ENCODE data around the gene MFAP4. TPM values are rescaled to one million over a fixed set of nuclear protein-coding genes. Genes with fewer than 3 reads are reported as not detected.

MFAP4 gene
- total and polyA plus RNA-seq, 9 of the 15 experiments (the other 6 are each of a cell fraction or from before 2014, with no cell fraction given) = 0.07 to 0.24 TPM; not detected in 7

GRCh38 chr17:19366637-19366972 is 20.4 kb downstream of the MFAP4 start:
- Histone ChIP-seq H3K27me3 (ENCODE audit: control insufficient read depth in 2 of 2, insufficient read depth in 2 of 2, low read length in 2 of 2) (no peaks in the 10 kb centered on the region), H3K9me1 (ENCODE audit: control insufficient read depth, insufficient read depth, low read length) (no peaks in the 10 kb centered on the region), H3K79me2 (ENCODE audit: control insufficient read depth, insufficient read depth, low read length) (peaks cover 6% of the 10 kb centered on the region; the same call in 2 of the 3 replicates), H3K4me2 (ENCODE audit: insufficient read depth, low read length) (no peak overlapping the region), H3K9me3 (replicated peaks; ENCODE audit: control insufficient read depth, insufficient read depth, low read depth, low read length) (no peaks in the 10 kb centered on the region), H3K4me3 (no peak overlapping the region), H3K36me3 (ENCODE audit: control insufficient read depth, insufficient read depth, low read length) (no peaks in the 10 kb centered on the region), H2AFZ (ENCODE audit: low read depth, low read length) (no peak overlapping the region), H4K20me1 (replicated peaks; ENCODE audit: control insufficient read depth, insufficient read depth, low read length) (no peaks in the 10 kb centered on the region), H3K9ac (ENCODE audit: insufficient read depth in 1 of 2, low read depth in 2 of 2, low read length in 2 of 2) (no peak overlapping the region), H3K27ac (ENCODE audit: extremely low read depth, low read depth, low read length) (no peak overlapping the region), H3K4me1 (replicated peaks in 1 of 2; ENCODE audit: control insufficient read depth in 2 of 2, insufficient read depth in 2 of 2, low read length in 2 of 2) (peaks cover 3 to 25% of the 10 kb centered on the region in 2 experiments; a peak in 4 of 5 replicates)
- POLR2A ChIA-PET = interaction anchor here (0.6 to 2.4 kb wide), 2 partner anchors 11 to 20 kb away, joined by 4 to 9 read pairs; partner anchors contain the start of gene MAPK7
- intact Hi-C loops (cut with micrococcal nuclease) = no loop called here
- no TSS peak for BruUV-seq (replicated peaks)
- TF ChIP-seq FOXA3 (CRISPR knock-in tag; conservative IDR thresholded peaks at IDR 0.05 in 1 of 2, IDR thresholded peaks at IDR 0.05 in 1 of 2) = no peak
- TF ChIP-seq, protein P1, sequence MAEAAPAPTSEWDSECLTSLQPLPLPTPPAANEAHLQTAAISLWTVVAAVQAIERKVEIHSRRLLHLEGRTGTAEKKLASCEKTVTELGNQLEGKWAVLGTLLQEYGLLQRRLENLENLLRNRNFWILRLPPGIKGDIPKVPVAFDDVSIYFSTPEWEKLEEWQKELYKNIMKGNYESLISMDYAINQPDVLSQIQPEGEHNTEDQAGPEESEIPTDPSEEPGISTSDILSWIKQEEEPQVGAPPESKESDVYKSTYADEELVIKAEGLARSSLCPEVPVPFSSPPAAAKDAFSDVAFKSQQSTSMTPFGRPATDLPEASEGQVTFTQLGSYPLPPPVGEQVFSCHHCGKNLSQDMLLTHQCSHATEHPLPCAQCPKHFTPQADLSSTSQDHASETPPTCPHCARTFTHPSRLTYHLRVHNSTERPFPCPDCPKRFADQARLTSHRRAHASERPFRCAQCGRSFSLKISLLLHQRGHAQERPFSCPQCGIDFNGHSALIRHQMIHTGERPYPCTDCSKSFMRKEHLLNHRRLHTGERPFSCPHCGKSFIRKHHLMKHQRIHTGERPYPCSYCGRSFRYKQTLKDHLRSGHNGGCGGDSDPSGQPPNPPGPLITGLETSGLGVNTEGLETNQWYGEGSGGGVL (CRISPR knock-in tag; IDR thresholded peaks at IDR 0.05) = no peak
- no peak for TF ChIP-seq NFXL1 (CRISPR knock-in tag; IDR thresholded peaks at IDR 0.05)
- TF ChIP-seq SPI1 (IDR thresholded peaks at IDR 0.05; ENCODE audit: borderline replicate concordance, low read depth, low read length) = no peak
- TF ChIP-seq PHB (CRISPR knock-in tag; IDR thresholded peaks at IDR 0.05) = no peak
- no peak for TF ChIP-seq CEBPB (tag; IDR thresholded peaks at IDR 0.05)
- 44% methylated on average over 5 of the region's 5 CpGs for WGBS (ENCODE audit: insufficient coverage, low coverage, missing lambda C conversion rate)
- in situ Hi-C loops (cut with MboI) = loop anchor here (10.0 kb wide), 1 partner anchor 398 kb away; no protein-coding TSS in a partner anchor
- ATAC-seq (no peak), FAIRE-seq (no peak), DNase-seq (ENCODE audit: extremely low read depth in 1 of 4, low spot score in 3 of 4) (no peak)
- CTCF ChIA-PET (ENCODE audit: low intra/inter-chr PET ratio) = interaction anchor here (0.6 kb wide), 1 partner anchor 159 kb away, joined by 3 read pairs; no protein-coding TSS in a partner anchor
